Measurements from ENCODE around the gene ABHD11. TPM values are rescaled to one million over a fixed set of nuclear protein-coding genes. Genes with fewer than 3 reads are reported as not detected.

Gene ABHD11
- total RNA-seq, 2 donors from 2014 or later, result 10.2 to 12.2 TPM

DNA sequence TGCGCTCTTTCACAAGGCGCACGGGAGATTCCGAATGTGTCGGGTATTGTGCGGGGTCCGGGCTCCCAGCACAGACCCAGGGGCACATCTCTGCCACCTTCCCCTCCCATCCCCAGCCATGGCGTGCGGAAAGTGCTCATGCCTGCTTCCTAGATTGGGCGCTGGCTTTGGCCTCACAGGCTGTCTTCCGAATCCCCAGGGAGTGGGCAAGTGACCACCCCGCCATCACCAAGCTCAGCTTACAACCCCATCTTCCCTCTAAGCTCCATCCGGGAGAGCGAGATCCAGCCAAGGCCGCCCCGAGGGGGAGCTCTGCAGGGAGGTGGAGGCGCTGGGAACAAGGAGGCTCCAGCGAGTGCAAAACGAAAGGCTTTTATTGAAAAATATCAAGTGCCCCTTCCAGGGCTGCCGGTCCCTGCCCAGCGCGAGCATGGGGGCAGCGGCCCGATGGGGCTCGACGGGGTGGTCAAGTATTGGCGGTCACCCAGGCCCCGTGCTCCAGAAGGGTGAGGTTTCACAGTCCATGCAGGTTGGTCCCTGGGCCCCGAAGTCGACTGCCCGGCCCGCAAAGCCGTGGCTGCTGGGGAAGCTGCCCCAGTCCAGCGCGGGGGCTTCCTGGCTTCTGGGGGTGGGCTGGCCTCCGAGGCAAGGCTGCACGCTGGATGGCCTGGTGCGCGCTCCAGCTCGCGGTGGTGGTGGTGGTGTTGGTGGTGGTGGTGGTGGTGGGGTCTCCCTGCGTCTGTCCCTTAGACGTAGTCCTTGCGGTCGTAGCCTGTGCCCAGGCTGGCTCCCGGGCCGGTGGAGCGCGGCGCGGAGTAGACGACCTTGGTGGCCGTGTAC, 30.3 kb upstream of the ABHD11 start:
- Mint-ChIP-seq H3K36me3 (ENCODE audit: insufficient read depth in 2 of 2) (no peaks in the 10 kb centered on the region), H3K27ac (no peak overlapping the region), H3K9me3 (peaks cover 0 to 2% of the 10 kb centered on the region in 2 donors), H3K27me3 (ENCODE audit: low read depth) (peaks cover 54% of the 10 kb centered on the region), H3K4me3 (no peak overlapping the region), H3K4me1 (ENCODE audit: low read depth) (peaks cover 18% of the 10 kb centered on the region)
- DNase-seq, result no peak
- ATAC-seq (replicated peaks in 1 of 2), result no peak

DNA sequence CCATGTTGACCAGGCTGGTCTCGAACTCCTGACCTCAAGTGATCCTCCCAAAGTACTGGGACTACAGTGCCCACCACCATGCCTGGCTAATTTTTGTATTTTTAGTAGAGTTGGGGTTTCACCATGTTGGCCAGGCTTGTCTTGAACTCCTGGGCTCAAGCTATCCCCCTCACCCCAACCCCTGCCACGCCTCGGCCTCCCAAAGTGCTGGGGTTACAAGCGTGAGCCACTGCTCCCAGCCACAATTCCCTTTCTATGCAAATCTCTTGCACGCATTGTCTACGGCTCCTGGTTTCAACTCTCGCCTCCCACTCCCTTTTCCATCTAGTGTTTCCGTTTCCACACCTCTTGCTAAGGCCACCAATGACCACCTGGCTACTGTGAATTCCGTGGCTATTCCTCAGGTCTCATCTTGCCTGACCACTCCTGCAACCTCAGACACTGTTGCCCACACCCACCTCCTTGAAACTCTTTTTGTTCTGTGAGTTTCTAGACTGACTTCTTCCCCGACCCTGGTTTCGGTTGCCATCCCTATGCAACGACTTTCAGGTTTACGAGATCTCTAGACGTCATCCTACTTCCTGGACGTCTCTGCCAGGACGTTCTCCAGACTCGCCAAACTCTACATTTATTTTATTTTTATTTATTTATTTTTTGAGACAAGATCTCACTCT, 28.1 kb upstream of the ABHD11 start:
- Mint-ChIP-seq H3K27me3 (ENCODE audit: low read depth) (peaks cover 39% of the 10 kb centered on the region), H3K9me3 (peaks cover 0 to 2% of the 10 kb centered on the region in 2 donors), H3K4me3 (no peak overlapping the region), H3K4me1 (ENCODE audit: low read depth) (peaks cover 18% of the 10 kb centered on the region), H3K27ac (no peak overlapping the region), H3K36me3 (ENCODE audit: insufficient read depth in 2 of 2) (no peaks in the 10 kb centered on the region)
- ATAC-seq (replicated peaks in 1 of 2), result no peak
- no peak for DNase-seq

DNA sequence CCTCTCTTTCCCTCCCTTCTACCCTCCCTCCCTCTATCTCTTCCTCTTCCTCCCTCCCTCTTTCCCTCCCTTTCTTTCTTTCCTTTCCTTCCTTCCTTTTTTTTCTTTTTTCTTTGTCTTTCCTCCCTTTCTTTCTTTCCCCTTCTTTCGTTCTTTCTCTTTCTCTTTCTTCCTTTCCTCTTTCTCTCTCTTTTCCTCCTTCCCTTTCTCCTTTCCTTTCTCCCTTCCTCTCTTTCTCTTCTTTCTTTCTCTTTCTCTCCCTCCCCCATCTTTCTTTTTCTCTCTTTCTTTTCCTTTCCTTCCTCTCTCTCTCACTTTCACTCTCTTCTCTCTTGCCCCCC, 24.0 kb upstream of the ABHD11 start:
- Mint-ChIP-seq H3K9me3 (no peaks in the 10 kb centered on the region), H3K27me3 (ENCODE audit: low read depth) (peaks cover 11% of the 10 kb centered on the region), H3K27ac (no peak overlapping the region), H3K4me3 (no peak overlapping the region), H3K36me3 (ENCODE audit: insufficient read depth in 2 of 2) (no peaks in the 10 kb centered on the region), H3K4me1 (ENCODE audit: low read depth) (no peaks in the 10 kb centered on the region)
- DNase-seq (no peak), ATAC-seq (replicated peaks in 1 of 2) (no peak)

DNA sequence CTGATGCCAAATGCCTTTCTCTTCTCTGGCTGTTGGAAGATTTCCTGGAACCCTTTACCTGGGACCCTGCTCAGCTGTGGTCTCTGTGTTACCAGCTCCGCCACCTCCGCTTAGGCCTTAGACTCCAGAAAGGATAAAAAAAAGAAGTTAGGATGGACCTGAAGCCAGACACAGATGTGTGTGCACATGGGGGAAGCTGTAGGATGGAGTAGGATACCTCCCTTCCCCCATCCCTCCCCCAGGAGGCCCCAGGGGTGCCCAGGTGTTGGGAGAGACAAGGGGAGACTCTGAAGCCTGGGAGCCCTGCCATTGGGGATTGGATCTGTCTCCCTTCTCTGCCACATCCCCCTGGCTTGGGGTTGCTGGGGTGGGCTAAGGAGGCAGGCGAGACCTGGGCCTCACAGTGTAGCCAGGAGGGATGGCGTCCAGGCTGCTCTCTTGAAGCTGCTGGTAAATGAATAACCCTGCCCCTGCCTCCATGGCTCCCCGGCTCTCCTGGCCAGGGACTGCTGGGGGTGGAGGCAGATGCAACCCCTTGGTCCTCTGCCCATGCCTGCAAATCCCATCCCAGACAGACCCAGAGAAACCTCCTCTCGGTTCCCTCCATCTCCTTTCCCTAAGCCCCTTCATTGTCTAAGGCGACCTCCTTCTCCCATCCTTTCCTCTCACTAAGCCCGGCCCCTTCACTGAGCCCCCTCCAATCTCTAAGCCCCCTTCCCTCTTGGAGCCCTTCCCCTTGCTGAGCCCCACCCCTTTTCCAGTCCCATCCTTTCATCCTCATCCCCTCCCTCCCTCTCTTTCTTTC, 23.5 kb upstream of the ABHD11 start:
- Mint-ChIP-seq H3K36me3 (ENCODE audit: insufficient read depth in 2 of 2) (no peaks in the 10 kb centered on the region), H3K27me3 (ENCODE audit: low read depth) (peaks cover 5% of the 10 kb centered on the region), H3K9me3 (no peaks in the 10 kb centered on the region), H3K4me3 (no peak overlapping the region), H3K4me1 (ENCODE audit: low read depth) (no peaks in the 10 kb centered on the region), H3K27ac (no peak overlapping the region)
- ATAC-seq (replicated peaks in 1 of 2), result no peak
- DNase-seq, result no peak

GRCh38 chr7:73758581-73759138, 20.1 kb upstream of the ABHD11 start:
- H3K27ac Mint-ChIP-seq, result no peak overlapping the region
- DNase-seq, result no peak
- no peaks in the 10 kb centered on the region for H3K9me3 Mint-ChIP-seq
- ATAC-seq (replicated peaks in 1 of 2), result no peak
- no peaks in the 10 kb centered on the region for H3K27me3 Mint-ChIP-seq (ENCODE audit: low read depth)
- no peaks in the 10 kb centered on the region for H3K4me1 Mint-ChIP-seq (ENCODE audit: low read depth)
- no peak overlapping the region for H3K4me3 Mint-ChIP-seq
- H3K36me3 Mint-ChIP-seq (ENCODE audit: insufficient read depth in 2 of 2), result no peaks in the 10 kb centered on the region

DNA sequence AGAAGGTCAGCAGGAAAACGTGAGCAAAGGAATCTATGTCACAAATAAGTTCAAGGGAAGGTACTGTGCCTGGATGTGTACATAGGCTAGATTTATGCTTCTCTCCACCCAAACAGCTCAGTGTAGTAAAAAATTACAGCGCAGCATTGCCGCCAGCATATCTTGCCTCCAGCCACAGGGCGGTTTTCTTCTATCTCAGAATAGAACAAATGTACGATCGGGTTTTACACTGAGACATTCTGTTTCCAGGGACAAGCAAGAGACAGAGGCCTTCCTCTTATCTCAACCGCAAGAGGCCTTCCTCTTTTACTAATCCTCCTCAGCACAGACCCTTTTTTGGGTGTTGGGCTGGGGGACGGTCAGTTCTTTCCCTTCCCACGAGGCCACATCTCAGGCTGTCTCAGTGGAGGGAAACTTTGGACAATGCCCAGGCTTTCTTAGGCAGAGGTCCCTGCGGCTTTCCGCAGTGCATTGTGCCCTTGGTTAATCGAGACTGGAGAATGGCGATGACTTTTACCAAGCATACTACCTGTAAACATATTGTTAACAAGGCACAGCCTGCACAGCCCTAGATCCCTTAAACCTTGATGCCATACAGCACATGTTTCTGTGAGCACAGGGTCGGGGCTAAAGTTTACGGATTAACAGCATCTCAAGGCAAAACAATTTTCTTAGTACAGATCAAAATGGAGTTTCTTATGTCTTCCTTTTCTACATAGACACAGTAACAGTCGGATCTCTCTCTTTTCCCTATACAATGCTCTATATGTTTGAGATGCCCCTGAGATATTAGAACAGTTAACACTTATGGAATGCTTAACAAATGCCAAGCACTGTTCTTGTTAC, 11.6 kb upstream of the ABHD11 start:
- H3K9me3 Mint-ChIP-seq, result no peaks in the 10 kb centered on the region
- no peak overlapping the region for H3K4me3 Mint-ChIP-seq
- no peak for DNase-seq
- peaks cover 6% of the 10 kb centered on the region for H3K4me1 Mint-ChIP-seq (ENCODE audit: low read depth)
- ATAC-seq (replicated peaks in 1 of 2), result no peak
- H3K27me3 Mint-ChIP-seq (ENCODE audit: low read depth), result peaks cover 7% of the 10 kb centered on the region
- H3K27ac Mint-ChIP-seq, result no peak overlapping the region
- no peaks in the 10 kb centered on the region for H3K36me3 Mint-ChIP-seq (ENCODE audit: insufficient read depth in 2 of 2)

GRCh38 chr7:73746378-73746777, 7.8 kb upstream of the ABHD11 start:
- no peaks in the 10 kb centered on the region for H3K36me3 Mint-ChIP-seq (ENCODE audit: insufficient read depth in 2 of 2)
- H3K4me1 Mint-ChIP-seq (ENCODE audit: low read depth), result peaks cover 6% of the 10 kb centered on the region
- no peaks in the 10 kb centered on the region for H3K27me3 Mint-ChIP-seq (ENCODE audit: low read depth)
- no peak overlapping the region for H3K27ac Mint-ChIP-seq
- DNase-seq (no peak), ATAC-seq (replicated peaks in 1 of 2) (no peak)
- H3K4me3 Mint-ChIP-seq, result no peak overlapping the region
- H3K9me3 Mint-ChIP-seq, result no peaks in the 10 kb centered on the region

- Mint-ChIP-seq H3K27me3 (ENCODE audit: low read depth) (no peaks in the 10 kb centered on the region), H3K9me3 (no peaks in the 10 kb centered on the region), H3K27ac (no peak overlapping the region), H3K36me3 (ENCODE audit: insufficient read depth in 2 of 2) (no peaks in the 10 kb centered on the region), H3K4me1 (ENCODE audit: low read depth) (peaks cover 9% of the 10 kb centered on the region), H3K4me3 (no peak overlapping the region)
- DNase-seq, result no peak
- ATAC-seq (replicated peaks in 1 of 2), result no peak
These were observed 4.4 kb upstream of the ABHD11 start for GRCh38 chr7:73742753-73743641.

- Mint-ChIP-seq H3K4me1 (ENCODE audit: low read depth) (peaks cover 16% of the 10 kb centered on the region), H3K9me3 (no peaks in the 10 kb centered on the region), H3K27ac (no peak overlapping the region), H3K4me3 (no peak overlapping the region), H3K36me3 (ENCODE audit: insufficient read depth in 2 of 2) (no peaks in the 10 kb centered on the region), H3K27me3 (ENCODE audit: low read depth) (no peaks in the 10 kb centered on the region)
- DNase-seq (no peak), ATAC-seq (replicated peaks in 1 of 2) (no peak)
These were observed 3.7 kb upstream of the ABHD11 start for GRCh38 chr7:73742338-73742752.

- Mint-ChIP-seq H3K27me3 (ENCODE audit: low read depth) (no peaks in the 10 kb centered on the region), H3K4me3 (no peak overlapping the region), H3K9me3 (no peaks in the 10 kb centered on the region), H3K36me3 (ENCODE audit: insufficient read depth in 2 of 2) (no peaks in the 10 kb centered on the region), H3K4me1 (ENCODE audit: low read depth) (peaks cover 23% of the 10 kb centered on the region), H3K27ac (no peak overlapping the region)
- ATAC-seq (replicated peaks in 1 of 2) (no peak), DNase-seq (no peak)
These were observed 3.0 kb upstream of the ABHD11 start for GRCh38 chr7:73741600-73741999.

GRCh38 chr7:73740771-73741170, 2.2 kb upstream of the ABHD11 start:
- no peaks in the 10 kb centered on the region for H3K36me3 Mint-ChIP-seq (ENCODE audit: insufficient read depth in 2 of 2)
- H3K4me3 Mint-ChIP-seq, result peak overlapping the region; percentile 24 to 30
- no peaks in the 10 kb centered on the region for H3K27me3 Mint-ChIP-seq (ENCODE audit: low read depth)
- peaks cover 23% of the 10 kb centered on the region for H3K4me1 Mint-ChIP-seq (ENCODE audit: low read depth)
- no peak overlapping the region for H3K27ac Mint-ChIP-seq
- H3K9me3 Mint-ChIP-seq, result no peaks in the 10 kb centered on the region
- DNase-seq (no peak), ATAC-seq (replicated peaks in 1 of 2) (no peak)

- H3K4me1 Mint-ChIP-seq (ENCODE audit: low read depth), result peaks cover 25% of the 10 kb centered on the region
- DNase-seq, result no peak
- peak overlapping the region; percentile 24 to 30 for H3K4me3 Mint-ChIP-seq
- H3K27me3 Mint-ChIP-seq (ENCODE audit: low read depth), result no peaks in the 10 kb centered on the region
- no peaks in the 10 kb centered on the region for H3K36me3 Mint-ChIP-seq (ENCODE audit: insufficient read depth in 2 of 2)
- H3K27ac Mint-ChIP-seq, result no peak overlapping the region
- H3K9me3 Mint-ChIP-seq, result no peaks in the 10 kb centered on the region
- no peak for ATAC-seq (replicated peaks in 1 of 2)
These were observed 1.6 kb upstream of the ABHD11 start for GRCh38 chr7:73740212-73740611.
